GM21786 (cell line): ENCODE measurements around the gene KPNB1.
"Not testable (repeated sequence)": the region's sequence is repeated elsewhere in the genome, so short reads cannot be mapped to it uniquely, and the experiment has no call there.

ENCODE experiments used
- ATAC-seq: cut with Tn5 transposase; IDR thresholded peaks from one replicate; pipeline ENCODE4 v1.9.1; 2021; ENCODE audit not compliant: unreplicated experiment

The KPNB1 gene

DNA sequence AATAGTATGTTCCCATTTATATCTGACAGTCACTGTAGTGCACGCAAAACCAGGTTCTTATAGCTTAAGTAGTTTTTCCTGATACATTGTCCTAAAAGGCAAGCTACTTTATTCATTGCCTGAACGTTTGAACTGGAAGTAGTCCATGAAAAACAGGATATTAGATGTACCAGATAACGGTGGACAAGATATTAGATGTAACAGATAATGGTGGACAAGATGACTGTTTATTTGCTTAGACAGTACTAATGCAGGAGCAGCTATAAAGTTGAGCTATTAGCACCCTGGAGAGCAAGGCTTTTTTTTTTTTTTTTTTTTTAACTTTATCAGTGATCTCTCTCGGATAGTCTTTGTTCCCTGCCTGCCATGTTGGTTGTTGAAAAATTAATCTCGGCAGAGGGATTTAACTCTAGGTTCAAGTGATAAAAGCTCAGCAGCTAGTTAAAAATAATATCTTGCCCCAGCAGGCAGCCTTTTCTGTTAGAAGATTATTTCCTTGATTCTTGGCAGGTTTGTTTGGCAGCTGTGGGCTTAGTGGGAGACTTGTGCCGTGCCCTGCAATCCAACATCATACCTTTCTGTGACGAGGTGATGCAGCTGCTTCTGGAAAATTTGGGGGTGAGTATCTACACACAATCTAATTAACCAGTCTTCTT, 26.9 kb downstream of the KPNB1 start:
- no peak for ATAC-seq

DNA sequence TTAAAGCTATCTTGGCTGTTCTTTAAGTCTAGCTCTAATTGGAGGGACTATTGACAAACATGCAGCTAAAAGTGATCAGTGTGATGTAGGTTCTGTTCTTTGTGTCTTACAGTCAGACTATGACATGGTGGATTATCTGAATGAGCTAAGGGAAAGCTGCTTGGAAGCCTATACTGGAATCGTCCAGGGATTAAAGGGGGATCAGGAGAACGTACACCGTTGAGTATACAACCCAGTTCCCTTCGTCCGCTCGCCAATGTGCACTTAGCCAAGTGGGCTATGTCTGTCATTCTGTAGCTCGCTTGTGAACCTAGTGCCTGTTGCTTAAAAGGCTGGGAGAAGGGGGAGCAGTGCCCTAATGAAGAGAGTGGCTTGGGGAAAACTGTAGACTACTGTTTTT, 28.5 kb downstream of the KPNB1 start:
- ATAC-seq, result no peak

DNA sequence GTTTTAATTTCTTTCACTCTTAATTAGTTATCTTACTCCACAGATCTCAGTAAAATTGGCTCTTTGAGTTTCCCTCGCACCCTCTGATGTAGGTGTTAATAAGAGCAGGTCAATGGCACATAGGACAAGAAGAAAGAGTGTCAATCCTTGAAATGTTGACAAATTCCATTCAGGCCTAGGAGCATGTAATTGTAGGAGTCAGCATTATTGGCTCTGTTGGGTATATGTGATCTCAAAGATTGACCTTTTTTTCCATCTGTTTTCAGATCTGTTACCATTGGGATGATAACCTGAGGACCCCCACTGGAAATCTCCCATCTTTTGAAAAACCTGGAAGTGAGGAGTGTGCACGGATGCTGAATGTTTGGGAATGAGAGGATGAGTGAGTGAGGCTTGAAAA, 32.4 kb downstream of the KPNB1 start:
- no peak for ATAC-seq

DNA sequence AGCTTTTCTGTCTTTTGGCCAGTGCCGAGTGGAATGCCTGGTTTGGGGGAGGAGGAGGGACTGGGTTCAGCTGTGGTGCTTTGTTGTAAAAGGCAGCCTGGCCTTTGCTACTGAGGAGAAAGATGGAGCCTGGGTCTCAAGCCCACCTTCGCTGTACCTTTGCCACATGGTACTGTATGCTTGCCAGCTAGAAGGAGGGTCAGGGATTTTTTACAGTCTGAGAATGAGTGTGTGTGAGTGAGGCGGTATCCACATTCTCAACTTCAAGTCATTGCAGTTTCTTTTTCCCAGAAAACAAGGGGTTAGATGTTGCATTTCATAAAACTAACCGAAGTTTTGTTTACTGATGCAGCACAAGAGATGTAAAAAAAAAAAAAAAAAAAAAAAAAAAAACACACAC, 33.0 kb downstream of the KPNB1 start:
- ATAC-seq, result not testable (repeated sequence)

DNA sequence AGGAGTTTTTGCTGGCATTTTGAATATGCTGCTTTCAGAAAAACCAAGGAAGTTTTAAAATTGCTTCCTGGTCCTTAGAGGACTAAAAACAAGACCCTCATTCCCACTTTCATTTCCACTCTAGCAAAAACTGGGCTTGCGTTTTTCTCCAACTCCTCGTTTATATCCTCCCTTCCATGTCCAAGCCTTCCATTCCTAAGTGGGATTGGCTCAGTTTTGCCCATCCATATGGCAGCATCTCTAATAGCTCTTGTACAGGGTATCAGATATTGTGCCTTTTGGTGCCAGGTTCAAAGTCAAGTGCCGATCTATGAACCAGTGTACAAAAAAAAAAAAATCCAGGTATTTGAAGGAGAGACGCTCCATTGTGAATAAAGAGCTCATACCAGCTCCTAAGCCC, 34.3 kb downstream of the KPNB1 start:
- no peak for ATAC-seq

DNA sequence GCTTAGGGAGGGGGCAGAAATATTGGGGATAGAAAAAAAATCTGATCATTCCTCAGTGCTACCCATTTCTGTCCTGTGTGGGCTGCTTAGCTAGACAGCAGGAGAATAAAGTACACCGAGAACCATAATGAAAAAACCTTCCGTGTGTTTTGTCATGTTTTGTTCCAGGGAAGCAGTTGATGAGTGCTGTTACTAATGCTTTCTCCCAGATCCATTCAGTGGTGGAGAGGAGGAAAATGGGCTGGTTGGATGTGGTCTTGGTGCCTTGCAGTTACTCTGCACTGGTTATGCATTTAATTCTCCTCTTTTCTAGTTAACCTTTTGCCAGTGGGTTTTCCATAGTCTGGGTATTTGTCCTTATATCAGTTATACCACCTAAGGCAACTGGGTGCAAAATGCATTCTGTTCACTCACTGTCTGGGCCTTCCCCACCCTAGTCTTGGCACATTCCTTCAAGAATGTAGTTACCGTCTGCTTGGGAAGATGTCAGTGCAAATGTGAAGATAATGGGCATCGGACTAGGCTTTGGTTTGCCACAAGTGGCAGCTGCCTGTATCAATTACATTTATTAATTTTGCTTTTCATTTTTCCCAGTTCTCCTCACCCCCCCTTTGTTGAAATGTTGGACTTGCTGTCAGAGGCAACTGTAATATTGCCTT, 34.9 kb downstream of the KPNB1 start:
- no peak for ATAC-seq

DNA sequence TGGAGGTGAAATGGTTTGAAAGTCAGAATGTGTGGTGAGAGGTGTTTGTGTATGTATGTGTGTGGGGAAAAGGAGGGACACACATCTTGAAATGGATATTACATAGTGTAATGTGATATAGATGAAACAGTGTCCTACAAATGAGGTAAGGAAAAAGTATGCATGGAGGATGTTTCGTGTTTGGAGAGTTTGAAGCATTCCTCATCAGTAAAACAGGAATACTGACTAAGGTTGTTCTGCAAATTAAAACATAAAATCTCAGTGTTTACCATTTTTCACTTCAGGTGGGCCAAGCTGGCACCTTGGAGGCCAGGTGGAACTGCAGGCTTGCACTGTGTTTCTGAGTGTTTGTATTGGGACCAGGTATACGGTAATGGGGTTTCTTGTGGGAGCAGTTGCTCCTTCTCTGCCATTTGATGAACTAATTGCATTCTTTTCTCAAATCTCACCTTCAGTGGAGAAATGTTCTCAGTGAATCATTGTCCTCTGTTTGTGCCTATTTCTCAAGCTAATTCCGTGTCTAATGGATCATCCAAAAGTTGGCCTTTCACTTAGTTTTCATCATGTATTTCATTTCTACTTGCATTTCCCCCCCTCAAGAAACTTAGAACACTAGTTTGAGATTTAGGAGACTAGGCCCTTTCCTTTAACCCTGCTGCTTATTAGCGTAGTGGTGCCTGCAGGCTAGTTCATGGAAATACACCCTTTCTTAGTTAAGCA, 36.0 kb downstream of the KPNB1 start:
- ATAC-seq, result no peak

DNA sequence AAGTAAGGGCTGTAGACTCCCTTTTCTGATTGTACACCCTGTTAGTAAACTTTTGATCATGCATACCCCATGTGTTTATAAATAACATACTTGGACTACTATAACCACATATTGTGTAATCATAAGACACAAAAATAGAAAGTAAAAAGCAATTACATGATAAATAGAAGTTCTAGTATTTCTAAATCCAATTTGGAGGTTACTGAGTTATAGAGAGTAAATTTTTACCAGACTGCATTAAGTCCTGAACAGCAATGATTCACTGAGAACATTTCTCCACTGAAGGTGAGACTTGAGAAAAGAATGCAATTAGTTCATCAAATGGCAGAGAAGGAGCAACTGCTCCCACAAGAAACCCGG, 36.5 kb downstream of the KPNB1 start:
- no peak for ATAC-seq

DNA sequence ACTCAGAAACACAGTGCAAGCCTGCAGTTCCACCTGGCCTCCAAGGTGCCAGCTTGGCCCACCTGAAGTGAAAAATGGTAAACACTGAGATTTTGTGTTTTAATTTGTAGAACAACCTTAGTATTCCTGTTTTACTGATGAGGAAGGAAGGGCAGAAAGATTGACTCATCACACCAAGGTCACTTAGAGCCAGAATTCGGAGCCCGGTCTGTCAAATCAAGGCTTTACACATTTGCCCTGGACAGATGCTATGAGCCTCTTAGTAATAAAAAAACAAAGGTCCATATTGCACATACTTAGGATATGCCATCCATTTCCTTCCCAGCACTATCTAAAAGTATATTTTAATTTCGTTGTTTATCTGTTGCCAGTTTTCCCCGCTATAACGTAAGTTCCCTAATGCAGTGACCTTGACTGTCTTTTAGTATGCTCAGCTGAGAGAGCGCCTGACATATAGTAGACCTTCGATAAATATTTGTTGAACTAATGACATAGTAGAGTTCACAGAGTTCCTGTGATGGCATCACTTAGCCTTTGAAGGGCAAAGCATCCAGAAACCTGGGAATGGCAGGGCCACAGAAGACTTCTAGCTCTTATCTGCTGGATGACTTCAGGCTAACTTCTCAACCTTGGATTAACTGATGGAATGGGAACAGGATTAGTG, 37.1 kb downstream of the KPNB1 start:
- no peak for ATAC-seq

DNA sequence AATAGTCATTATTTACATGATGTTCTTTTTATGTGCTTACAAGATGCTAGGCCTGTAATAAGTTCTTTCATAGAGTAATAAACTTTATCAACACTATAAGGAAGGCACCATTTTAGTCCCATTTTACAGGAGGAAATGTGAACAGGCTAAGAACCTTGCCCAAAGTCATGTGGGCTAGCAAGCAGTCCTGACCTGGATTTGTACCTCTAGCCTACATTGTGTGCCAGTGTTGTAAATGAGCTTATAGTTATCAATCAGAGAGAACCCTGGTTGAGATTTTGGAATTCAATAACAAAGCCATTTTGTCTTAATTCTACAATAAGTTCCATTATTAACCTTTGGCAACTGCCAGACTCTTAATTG, 37.6 kb downstream of the KPNB1 start:
- no peak for ATAC-seq

DNA sequence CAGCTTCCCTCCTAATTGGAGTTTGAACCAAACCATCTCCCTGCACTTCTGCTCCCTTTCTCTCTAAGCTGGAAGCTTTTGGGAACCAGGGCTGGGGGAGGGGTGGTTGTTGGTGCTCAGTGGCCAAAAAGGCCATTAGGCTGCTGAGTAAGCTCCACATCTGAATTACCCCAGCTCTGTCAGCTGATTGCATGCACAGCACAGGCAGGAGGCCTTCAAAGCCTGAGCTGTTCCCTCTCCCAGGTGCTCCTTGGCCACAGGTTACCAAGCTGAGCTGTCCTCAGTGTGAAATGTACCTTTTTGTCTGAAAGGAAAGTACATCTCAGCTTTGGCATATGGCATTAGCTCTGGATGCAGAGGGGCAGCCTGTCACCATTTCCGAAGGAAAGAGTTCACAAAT, 38.0 kb downstream of the KPNB1 start:
- no peak for ATAC-seq

DNA sequence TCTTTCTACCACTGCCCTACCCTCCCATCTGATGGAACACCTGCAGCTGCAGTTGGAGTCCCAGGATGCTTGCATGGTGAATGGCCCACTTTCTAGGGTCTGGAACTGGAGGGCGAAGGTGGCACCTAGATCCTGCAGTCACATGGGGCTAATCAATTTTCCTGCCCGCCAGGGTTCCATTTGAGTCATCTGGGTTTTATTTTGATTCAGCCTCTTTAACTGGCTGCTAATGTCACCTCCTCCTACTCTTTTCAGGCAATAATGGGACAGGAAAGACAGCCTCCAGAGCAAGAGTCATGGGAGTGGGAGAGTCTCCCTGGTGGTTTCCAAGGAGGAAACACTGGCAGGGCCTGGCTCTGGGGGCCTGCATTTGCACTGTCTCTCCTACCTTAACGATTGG, 40.4 kb downstream of the KPNB1 start:
- ATAC-seq, result no peak

DNA sequence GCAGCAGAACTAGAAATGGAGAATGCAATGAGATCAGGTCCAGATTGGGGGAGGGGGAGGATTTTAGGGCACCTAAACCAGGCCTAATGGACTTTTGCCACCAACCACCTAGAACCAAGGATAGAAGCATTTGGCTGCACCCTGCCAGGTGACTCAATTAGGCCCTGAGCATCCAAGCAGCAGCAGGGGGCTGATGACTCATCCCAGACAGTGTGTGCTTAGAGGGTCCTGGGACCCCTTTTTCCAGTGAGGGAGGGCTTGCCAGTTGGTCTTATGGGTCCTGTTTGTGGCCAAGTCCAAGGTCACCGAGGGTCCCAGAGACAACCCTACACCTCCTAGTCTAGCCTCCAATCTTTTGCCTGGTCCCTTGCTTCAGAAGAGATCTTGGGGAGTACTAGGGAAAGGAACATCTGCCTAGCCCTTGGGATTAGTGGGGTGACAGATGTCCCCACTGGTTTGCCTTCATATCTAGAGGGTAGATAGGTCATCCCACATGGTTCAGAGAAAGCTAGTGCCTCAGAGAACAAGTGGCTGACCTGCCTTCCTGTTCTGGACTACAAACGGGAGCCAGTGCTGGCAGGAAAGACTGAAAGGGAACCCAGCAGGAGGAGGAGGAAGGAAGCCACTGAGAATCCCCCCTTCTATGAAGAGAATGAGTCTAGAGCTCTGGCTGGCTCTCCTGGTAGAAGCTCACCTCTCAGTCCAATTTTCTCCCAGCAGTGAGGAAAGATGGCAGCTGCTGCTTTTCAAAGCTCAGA, 42.6 kb downstream of the KPNB1 start:
- ATAC-seq, result no peak

DNA sequence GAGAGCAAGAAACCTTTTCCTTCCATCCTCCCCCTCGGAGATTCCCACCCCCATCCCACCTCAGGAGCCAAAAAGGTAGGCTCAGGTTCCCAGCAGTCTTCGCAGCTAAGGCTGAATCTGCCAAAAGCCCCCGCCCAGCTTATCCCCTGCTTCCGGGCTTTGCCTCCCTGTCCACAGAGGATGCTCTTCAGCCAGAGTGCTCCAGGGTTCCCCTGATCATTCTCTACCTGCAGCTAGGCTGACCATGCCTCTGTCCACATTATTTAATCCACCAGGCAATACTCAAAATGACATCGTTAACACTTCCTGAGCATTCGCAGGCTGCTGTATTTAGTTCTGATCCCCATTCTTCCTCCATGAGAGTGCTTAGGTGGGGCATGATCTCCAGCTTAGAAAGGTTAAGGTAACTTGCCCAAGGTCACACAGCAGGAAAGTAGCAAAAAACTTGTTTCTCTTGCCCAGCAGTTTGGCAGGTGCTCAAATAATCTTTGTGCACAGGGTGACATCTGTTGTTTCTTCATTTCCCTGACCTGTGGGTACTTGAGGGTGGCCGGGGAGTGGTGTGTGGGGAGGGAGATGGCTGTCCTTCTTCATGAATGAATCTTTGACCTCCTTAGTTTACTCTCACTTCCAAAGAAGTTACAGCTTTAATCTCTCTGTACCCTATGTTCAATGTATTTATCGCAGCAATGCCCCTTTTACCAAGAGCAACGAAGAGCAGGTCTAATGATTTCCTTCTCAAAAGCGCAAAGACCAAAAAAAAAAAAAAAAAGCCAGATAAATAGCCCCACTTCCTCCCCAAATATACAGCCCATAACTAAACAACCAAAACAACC, 43.4 kb downstream of the KPNB1 start:
- ATAC-seq, result no peak

DNA sequence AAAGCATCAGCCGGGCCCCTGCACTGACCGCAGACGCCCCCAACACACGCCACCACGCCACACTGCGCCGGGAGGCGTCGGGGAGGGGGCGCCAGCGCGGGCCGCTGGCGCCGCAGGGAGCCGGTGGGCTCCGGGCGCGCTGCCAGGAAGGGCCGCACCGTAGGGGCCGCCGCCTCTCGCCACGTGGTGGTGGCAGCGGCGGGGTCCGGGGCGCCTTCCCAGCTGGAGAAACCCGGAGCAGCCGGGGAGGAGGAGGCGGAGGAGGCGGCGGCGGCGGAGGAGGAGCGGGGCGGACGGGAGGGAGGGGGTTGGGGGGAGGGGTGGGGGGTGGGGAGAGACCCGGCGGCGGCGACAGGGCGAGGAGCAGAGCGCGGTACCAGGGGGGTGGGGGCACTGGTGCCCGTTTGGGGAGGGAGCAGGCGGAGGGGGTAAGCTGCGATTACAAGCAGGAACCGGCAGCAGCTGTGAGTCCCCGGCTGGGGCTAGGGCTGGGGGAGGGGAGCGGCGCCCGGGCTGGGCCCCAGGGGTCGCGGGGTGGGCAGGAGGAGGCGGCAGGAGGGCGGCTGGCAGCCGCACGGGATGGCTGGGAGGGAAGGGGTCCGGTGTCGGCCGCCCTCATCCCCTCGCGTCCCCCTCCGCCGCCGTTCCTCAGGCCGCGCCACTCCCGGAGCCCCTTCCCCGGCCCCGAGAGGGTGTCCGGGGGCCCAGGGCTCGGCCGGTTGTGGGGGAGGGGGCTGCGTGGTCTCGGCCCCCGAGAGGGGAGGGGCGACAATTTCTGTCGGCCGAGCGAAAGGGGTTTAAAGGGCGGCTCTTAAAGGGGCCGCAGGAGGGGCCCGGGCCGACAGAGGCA, 44.2 kb downstream of the KPNB1 start, which contains the start of gene TBKBP1:
TSS of gene TBKBP1 (plus strand) at position 431 of the 850 bp plus-strand sequence. CDS start 1,952 bp downstream, outside the sequence.
- no peak for ATAC-seq

DNA sequence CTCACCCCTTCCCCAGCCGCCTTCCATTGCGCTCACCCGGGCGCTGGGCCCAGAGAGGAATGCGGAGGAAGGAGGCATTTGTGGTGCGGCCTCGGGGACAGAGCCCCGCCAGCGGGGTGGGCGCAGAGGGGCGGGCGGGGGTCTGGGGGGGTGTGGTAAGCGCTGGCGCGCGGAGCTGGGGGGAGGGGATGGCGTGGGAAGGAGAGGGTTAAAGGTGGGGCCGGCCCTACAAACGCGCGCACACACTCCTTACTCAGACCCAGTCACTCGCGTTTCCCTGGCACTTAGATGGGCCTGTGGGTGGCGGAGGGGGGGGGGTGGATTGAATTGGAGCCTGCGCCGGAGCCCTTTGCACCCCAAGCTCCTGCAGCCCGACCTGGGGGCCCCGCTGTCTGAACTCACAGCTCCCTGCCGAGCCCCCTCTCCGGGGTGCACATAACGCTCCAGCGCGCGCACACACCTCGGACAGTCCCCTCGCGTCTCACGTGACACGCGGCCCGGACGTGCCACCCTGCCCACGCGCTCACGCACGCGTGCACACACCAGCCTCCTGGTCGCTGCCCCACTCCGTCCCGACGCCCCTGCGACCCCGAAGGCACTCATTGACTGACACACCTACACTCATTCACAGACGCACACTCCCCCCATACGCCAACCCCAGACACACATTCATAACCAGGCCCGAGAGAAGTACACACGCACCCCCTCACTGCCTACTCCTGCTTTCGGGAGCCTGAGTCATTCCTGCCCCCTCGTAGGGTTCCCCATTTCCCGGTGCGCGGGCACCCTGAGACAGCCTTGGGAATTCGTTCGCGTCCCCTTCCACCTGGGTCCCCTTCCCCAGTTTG, 45.1 kb downstream of the KPNB1 start:
- no peak for ATAC-seq

DNA sequence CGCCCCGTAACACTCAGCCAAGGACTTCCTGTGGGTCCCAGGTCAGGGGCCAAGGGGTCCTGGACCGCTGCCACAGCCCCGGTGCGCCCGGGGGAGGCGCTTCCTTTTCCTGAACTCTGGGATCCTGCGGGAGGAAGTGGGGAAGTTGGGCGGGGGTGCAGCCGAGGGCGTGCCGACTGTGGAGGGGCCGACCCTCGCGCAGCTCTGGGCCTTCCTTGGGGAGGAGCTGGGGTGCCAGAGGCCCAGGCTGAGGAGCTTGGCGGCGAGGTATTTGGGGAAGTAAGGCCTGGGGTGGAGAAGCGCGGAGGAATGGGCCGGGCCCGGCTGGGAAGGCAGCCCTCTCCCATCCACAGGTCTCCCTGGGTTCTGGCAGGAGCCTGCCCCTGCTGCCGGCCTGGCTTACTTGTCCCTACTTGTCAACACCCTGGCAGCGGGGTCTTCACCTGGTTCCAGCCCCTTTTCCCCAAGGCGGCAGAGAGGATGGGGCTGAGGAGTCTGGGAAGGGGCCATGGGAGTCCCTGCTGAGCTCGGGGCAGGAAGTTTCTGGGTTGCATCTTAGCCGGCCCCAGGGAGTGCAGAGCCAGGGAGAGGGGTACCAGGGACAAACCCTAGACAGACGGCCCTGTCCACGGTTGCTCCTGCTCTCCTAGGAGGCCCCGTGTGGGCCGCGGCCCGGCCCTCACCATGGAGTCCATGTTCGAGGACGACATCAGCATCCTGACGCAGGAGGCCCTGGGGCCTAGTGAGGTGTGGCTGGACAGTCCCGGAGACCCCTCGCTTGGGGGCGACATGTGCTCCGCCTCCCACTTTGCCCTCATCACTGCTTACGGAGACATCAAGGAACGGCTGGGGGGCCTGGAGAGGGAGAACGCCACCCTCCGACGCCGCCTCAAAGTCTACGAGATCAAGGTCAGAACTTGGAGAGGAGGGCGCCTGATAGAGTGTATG, 46.0 kb downstream of the KPNB1 start:
- no peak for ATAC-seq
